ENCODE results near the gene CEP112. TPM values are rescaled to one million over a fixed set of nuclear protein-coding genes. Genes with fewer than 3 reads are reported as not detected.

Gene CEP112
- total and polyA plus RNA-seq, 2 donors (not counting 1 experiment from before 2014, with no cell fraction given) = 5.4 to 6.4 TPM

GRCh38 chr17:66152756-66153155 is 39.2 kb downstream of the CEP112 start:
- no peaks in the 10 kb centered on the region for H4K20me1 ChIP-seq (ENCODE audit: control insufficient read depth, extremely low read depth, insufficient read depth, low read length)
- no peaks in the 10 kb centered on the region for H3K27me3 ChIP-seq (ENCODE audit: control insufficient read depth, insufficient read depth, low read length)
- H3K79me2 ChIP-seq (ENCODE audit: control insufficient read depth, insufficient read depth, low read length) = no peaks in the 10 kb centered on the region
- H3K9me3 ChIP-seq (ENCODE audit: control insufficient read depth, insufficient read depth, low read depth, low read length) = no peaks in the 10 kb centered on the region
- peak in 1 of 2 donors; percentile 62 for DNase-seq (ENCODE audit: low read depth in 2 of 2)
- H3K4me2 ChIP-seq (ENCODE audit: extremely low read depth, insufficient read depth, low read length) = no peak overlapping the region
- no peaks in the 10 kb centered on the region for H3K36me3 ChIP-seq (ENCODE audit: control insufficient read depth, insufficient read depth, low read length)
- H3K27ac ChIP-seq (ENCODE audit: insufficient read depth, low read length) = no peak overlapping the region
- H3K4me1 ChIP-seq (ENCODE audit: control insufficient read depth, extremely low read depth, insufficient read depth, low read length) = peaks cover 2% of the 10 kb centered on the region
- no peak overlapping the region for H2AFZ ChIP-seq (ENCODE audit: low read length)
- no peak for TF ChIP-seq CTCF (conservative IDR thresholded peaks at IDR 0.05 in 1 of 2, IDR thresholded peaks at IDR 0.05 in 1 of 2; ENCODE audit: low read depth in 1 of 2, low read length in 2 of 2)
- TF ChIP-seq EZH2 (IDR thresholded peaks at IDR 0.05; ENCODE audit: low read length, missing control alignments) = no peak
- H3K9ac ChIP-seq (ENCODE audit: insufficient read depth, low read length) = no peak overlapping the region
- no peak overlapping the region for H3K4me3 ChIP-seq (replicated peaks in 1 of 4; ENCODE audit: control extremely low read depth in 1 of 4, insufficient read depth in 1 of 4, low read depth in 3 of 4, low read length in 4 of 4)

DNA sequence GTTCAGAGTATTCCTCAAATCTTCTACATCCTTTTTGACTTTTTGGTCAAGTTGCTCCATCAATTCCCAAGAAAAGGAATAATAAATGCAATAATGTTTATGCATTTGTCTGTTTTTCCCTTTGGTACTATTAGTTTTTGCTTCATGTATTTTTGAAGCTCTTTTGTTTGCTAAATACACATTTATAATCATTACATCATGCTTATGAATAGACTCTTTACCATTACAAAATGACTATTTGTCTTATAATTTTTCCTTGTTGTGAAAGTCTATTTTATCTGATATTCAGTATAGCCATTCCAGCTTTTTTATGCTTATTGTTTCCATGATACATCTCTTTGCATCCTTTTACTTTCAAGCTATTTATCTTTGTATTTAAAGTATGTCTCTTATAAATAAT is 41.2 kb downstream of the CEP112 start:
- no peak for DNase-seq (ENCODE audit: low read depth in 2 of 2)
- Histone ChIP-seq H3K27me3 (ENCODE audit: control insufficient read depth, insufficient read depth, low read length) (no peaks in the 10 kb centered on the region), H3K79me2 (ENCODE audit: control insufficient read depth, insufficient read depth, low read length) (no peaks in the 10 kb centered on the region), H3K4me2 (ENCODE audit: extremely low read depth, insufficient read depth, low read length) (no peak overlapping the region), H3K4me1 (ENCODE audit: control insufficient read depth, extremely low read depth, insufficient read depth, low read length) (peaks cover 2% of the 10 kb centered on the region), H2AFZ (ENCODE audit: low read length) (no peak overlapping the region), H3K4me3 (replicated peaks in 1 of 4; ENCODE audit: control extremely low read depth in 1 of 4, insufficient read depth in 1 of 4, low read depth in 3 of 4, low read length in 4 of 4) (no peak overlapping the region), H4K20me1 (ENCODE audit: control insufficient read depth, extremely low read depth, insufficient read depth, low read length) (no peaks in the 10 kb centered on the region), H3K9ac (ENCODE audit: insufficient read depth, low read length) (no peak overlapping the region), H3K27ac (ENCODE audit: insufficient read depth, low read length) (no peak overlapping the region), H3K9me3 (ENCODE audit: control insufficient read depth, insufficient read depth, low read depth, low read length) (no peaks in the 10 kb centered on the region), H3K36me3 (ENCODE audit: control insufficient read depth, insufficient read depth, low read length) (no peaks in the 10 kb centered on the region)
- TF ChIP-seq EZH2 (IDR thresholded peaks at IDR 0.05; ENCODE audit: low read length, missing control alignments) = no peak
- no peak for TF ChIP-seq CTCF (conservative IDR thresholded peaks at IDR 0.05 in 1 of 2, IDR thresholded peaks at IDR 0.05 in 1 of 2; ENCODE audit: low read depth in 1 of 2, low read length in 2 of 2)

DNA sequence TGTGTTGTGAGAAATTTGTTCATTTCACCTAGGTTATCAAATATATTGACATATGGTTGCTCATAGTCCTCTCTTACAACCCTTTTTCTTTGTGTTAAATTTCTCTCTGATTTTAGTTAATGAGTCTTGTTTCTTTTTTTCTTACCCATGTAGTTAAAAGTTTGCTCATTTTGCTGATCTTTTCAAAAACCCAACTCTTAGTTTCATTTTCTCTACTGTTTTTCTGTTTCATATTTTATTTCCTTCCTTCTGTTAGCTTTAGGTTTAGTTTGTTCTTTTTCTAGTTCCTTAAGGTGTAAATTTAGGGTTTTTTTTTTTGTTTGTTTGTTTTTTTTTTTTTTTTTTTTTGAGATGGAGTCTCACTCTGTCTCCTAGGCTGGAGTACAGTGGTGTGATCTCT is 42.4 kb downstream of the CEP112 start:
- H3K79me2 ChIP-seq (ENCODE audit: control insufficient read depth, insufficient read depth, low read length) = no peaks in the 10 kb centered on the region
- no peaks in the 10 kb centered on the region for H3K36me3 ChIP-seq (ENCODE audit: control insufficient read depth, insufficient read depth, low read length)
- no peaks in the 10 kb centered on the region for H3K27me3 ChIP-seq (ENCODE audit: control insufficient read depth, insufficient read depth, low read length)
- peaks cover 2% of the 10 kb centered on the region for H3K4me1 ChIP-seq (ENCODE audit: control insufficient read depth, extremely low read depth, insufficient read depth, low read length)
- TF ChIP-seq CTCF (conservative IDR thresholded peaks at IDR 0.05 in 1 of 2, IDR thresholded peaks at IDR 0.05 in 1 of 2; ENCODE audit: low read depth in 1 of 2, low read length in 2 of 2) (no peak), EZH2 (IDR thresholded peaks at IDR 0.05; ENCODE audit: low read length, missing control alignments) (no peak)
- H2AFZ ChIP-seq (ENCODE audit: low read length) = no peak overlapping the region
- no peak overlapping the region for H3K27ac ChIP-seq (ENCODE audit: insufficient read depth, low read length)
- DNase-seq (ENCODE audit: low read depth in 2 of 2) = no peak
- H3K4me2 ChIP-seq (ENCODE audit: extremely low read depth, insufficient read depth, low read length) = no peak overlapping the region
- no peaks in the 10 kb centered on the region for H3K9me3 ChIP-seq (ENCODE audit: control insufficient read depth, insufficient read depth, low read depth, low read length)
- H3K9ac ChIP-seq (ENCODE audit: insufficient read depth, low read length) = no peak overlapping the region
- no peak overlapping the region for H3K4me3 ChIP-seq (replicated peaks in 1 of 4; ENCODE audit: control extremely low read depth in 1 of 4, insufficient read depth in 1 of 4, low read depth in 3 of 4, low read length in 4 of 4)
- no peaks in the 10 kb centered on the region for H4K20me1 ChIP-seq (ENCODE audit: control insufficient read depth, extremely low read depth, insufficient read depth, low read length)

All from fibroblast of lung (primary cell).